Lower leg skin (tissue), 3 donors: Measurements from ENCODE around the gene POLDIP3.
"Not testable (repeated sequence)": the region's sequence is repeated elsewhere in the genome, so short reads cannot be mapped to it uniquely, and the experiment has no call there.

Experiments
- CTCF ChIP-seq, 3 donors: fragments of 450-650 bp; IDR thresholded peaks; one replicate each; pipeline ENCODE4 v1.5.1; 2016; ENCODE audit warnings: antibody characterized with exemption in 3 of 3, mild to moderate bottlenecking in 3 of 3, moderate library complexity in 2 of 3
- POLR2A ChIP-seq, 2 donors: fragments of 450-650 bp; IDR thresholded peaks; one replicate each; pipeline ENCODE4 v1.6.1; 2016 to 2017; ENCODE audit warnings: antibody characterized with exemption in 2 of 2, mild to moderate bottlenecking in 1 of 2, moderate library complexity in 1 of 2

GRCh38 chr22:42548126-42548525 lies 66.6 kb downstream of the POLDIP3 start:
- TF ChIP-seq POLR2A, CTCF (IDR thresholded peaks at IDR 0.05): not testable (repeated sequence)
